Measurements from ENCODE around the gene STUM.
"Not testable (repeated sequence)": the region's sequence is repeated elsewhere in the genome, so short reads cannot be mapped to it uniquely, and the experiment has no call there.

Gene STUM

GRCh38 chr1:226580625-226581270 lies 32.2 kb downstream of the STUM start:
- no peak for DNase-seq (ENCODE audit: low read depth in 4 of 4, low spot score in 1 of 4)

- DNase-seq (ENCODE audit: low read depth in 4 of 4, low spot score in 1 of 4), result no peak
Measured at GRCh38 chr1:226581650-226582330, 33.2 kb downstream of the STUM start.

DNA sequence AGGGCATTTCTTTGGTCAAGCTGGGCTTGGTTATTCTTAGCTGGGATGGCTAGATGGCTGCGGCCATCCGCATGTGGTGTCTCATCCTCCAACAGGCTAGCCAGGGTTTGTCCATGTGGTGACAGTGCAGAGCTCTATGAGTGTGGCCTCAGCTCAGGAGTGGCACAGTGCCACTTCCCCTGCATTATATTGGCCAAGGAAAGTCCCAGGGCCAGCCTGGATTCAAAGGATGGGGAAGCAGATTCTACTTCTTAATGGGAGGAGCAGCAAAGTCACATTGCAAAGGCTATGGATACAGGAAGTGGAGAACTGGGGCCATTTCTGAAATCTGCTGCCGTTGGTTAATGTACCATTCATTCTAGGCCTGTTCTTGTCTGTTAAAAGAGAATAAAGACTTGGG lies 34.4 kb downstream of the STUM start:
- DNase-seq (ENCODE audit: low read depth in 4 of 4, low spot score in 1 of 4), result no peak

- no peak for DNase-seq (ENCODE audit: low read depth in 4 of 4, low spot score in 1 of 4)
Measured at GRCh38 chr1:226584164-226584563, 35.6 kb downstream of the STUM start.

GRCh38 chr1:226586116-226586515 lies 37.6 kb downstream of the STUM start:
- no peak for DNase-seq (ENCODE audit: low read depth in 4 of 4, low spot score in 1 of 4)

- no peak for DNase-seq (ENCODE audit: low read depth in 4 of 4, low spot score in 1 of 4)
Measured at GRCh38 chr1:226586650-226587422, 38.3 kb downstream of the STUM start.

DNA sequence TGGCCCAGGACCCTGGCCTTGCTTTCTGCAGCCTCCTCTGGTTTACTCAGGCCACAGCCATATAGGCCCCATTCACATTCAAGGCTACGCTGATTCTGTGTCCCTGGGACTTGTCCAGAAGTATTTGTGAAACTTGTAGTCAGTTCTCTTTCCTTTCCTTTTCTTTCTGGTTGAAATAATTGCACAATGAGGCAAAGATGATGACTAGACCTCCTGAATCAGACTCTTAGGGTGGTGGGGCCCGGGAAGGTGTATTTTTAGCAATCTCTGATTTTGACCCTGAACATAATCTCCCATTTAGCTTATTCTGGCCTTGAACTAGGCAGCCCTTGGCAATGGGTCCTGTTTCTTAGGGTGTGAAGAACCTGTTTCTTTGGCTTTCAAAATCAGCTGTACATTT lies 39.9 kb downstream of the STUM start:
- no peak for DNase-seq (ENCODE audit: low read depth in 4 of 4, low spot score in 1 of 4)

- no peak for DNase-seq (ENCODE audit: low read depth in 4 of 4, low spot score in 1 of 4)
Measured at GRCh38 chr1:226589008-226589733, 40.6 kb downstream of the STUM start.

GRCh38 chr1:226590614-226591013 lies 42.0 kb downstream of the STUM start:
- no peak for DNase-seq (ENCODE audit: low read depth in 4 of 4, low spot score in 1 of 4)

DNA sequence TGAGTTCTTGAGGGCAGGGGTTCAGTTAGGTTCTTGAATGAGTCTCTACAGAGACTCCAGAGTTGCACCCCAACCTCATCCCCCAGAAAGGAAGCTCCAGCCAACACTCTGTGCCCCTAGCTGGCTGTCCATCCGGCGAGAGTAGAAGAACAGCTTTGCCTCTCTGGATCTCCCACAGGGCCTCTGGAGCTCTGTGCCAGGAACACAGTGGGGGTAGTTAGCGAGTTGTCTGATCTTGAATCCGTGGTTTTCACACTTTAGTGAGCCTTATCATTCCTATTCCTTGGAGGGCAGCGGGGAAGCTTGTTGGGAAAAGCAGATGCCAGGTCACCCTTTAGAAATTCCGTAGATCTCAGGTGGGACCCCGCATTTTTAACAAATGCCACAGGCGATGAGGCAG lies 45.0 kb downstream of the STUM start:
- DNase-seq (ENCODE audit: low read depth in 4 of 4, low spot score in 1 of 4), result no peak

DNA sequence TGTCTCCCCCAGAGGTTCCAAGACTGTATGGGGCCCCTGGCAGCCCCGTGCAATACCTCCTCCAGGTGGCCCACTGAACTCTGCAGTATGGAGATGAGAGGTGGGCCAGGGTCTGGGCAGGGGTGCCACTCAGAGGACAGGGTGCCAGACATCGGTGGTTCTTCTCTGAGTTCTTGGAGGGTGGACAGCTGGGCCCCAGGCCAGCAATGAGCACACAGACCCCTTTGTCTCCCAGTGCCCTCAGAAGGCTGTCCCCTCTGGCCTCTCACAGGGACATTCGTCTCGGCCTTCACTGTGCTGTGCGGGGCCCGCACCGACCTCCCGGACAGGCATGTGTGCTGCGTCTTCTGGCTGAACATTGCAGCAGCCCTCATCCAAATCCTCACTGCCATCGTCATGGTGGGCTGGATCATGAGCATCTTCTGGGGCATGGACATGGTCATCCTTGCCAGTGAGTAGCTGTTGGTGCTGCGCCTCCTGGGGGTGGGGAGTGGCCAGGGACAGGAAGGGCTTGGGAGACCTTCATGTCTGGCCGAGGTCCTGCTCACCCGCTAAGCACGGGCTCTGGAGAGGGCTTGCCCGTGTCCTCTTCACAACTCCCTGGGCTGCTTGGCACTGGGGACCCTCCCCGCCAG lies 48.1 kb downstream of the STUM start:
- DNase-seq (ENCODE audit: low read depth in 4 of 4, low spot score in 1 of 4), result no peak

- DNase-seq (ENCODE audit: low read depth in 4 of 4, low spot score in 1 of 4), result no peak
Measured at GRCh38 chr1:226597616-226598454, 49.3 kb downstream of the STUM start.

- DNase-seq (ENCODE audit: low read depth in 4 of 4, low spot score in 1 of 4), result no peak
Measured at GRCh38 chr1:226598455-226598849, 49.9 kb downstream of the STUM start.

GRCh38 chr1:226598955-226599354 lies 50.4 kb downstream of the STUM start:
- DNase-seq (ENCODE audit: low read depth in 4 of 4, low spot score in 1 of 4), result not testable (repeated sequence)

- DNase-seq (ENCODE audit: low read depth in 4 of 4, low spot score in 1 of 4), result no peak
Measured at GRCh38 chr1:226599636-226600238, 51.2 kb downstream of the STUM start.

DNA sequence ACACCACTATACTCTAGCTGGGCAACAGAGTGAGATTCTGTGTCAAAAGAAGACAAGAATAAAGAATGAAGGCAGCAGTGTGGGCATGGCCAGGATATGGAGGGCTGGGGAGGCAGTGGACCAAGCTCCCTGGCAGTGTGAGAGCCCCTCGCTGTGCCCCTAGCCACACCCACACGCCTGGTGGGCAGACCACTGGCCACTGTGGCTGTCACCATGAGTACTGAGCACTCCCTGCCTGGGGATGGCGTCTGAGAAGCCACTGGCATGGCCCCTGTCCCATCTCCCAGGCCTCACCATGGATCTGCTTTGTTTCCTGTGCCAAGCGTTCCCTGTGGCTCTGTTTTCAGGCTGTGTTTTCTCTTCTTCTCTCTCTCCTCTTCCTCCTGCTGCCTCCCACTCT lies 51.7 kb downstream of the STUM start:
- no peak for DNase-seq (ENCODE audit: low read depth in 4 of 4, low spot score in 1 of 4)

- DNase-seq (ENCODE audit: low read depth in 4 of 4, low spot score in 1 of 4), result no peak
Measured at GRCh38 chr1:226601456-226601855, 52.9 kb downstream of the STUM start.

GRCh38 chr1:226602186-226603021 lies 53.8 kb downstream of the STUM start:
- no peak for DNase-seq (ENCODE audit: low read depth in 4 of 4, low spot score in 1 of 4)
